ENCODE measurements around the gene TYW1B.
"Not testable (repeated sequence)": the region's sequence is repeated elsewhere in the genome, so short reads cannot be mapped to it uniquely, and the experiment has no call there.

TYW1B gene

DNA sequence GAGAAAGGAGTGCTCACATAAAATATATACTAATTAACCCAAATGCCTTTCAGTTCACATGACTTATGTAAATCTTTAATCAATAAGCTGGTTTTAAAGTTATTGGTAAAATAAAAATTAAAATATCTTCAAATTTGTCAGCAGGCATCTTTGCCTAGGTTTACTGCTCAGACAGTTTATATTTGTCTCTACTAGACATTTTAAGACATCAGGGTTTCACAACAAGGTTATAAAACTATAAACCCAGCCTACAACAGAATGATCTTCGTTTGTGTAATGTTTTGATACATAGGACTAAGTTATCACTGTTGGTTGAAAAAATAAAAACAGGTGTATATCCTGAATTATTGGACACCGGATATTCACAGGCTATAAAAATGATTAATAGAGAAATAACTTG is 67.4 kb downstream of the TYW1B start:
- H3K27me3 ChIP-seq: no peaks in the 10 kb centered on the region
- H3K4me1 ChIP-seq: no peaks in the 10 kb centered on the region
- TF ChIP-seq, protein P1, sequence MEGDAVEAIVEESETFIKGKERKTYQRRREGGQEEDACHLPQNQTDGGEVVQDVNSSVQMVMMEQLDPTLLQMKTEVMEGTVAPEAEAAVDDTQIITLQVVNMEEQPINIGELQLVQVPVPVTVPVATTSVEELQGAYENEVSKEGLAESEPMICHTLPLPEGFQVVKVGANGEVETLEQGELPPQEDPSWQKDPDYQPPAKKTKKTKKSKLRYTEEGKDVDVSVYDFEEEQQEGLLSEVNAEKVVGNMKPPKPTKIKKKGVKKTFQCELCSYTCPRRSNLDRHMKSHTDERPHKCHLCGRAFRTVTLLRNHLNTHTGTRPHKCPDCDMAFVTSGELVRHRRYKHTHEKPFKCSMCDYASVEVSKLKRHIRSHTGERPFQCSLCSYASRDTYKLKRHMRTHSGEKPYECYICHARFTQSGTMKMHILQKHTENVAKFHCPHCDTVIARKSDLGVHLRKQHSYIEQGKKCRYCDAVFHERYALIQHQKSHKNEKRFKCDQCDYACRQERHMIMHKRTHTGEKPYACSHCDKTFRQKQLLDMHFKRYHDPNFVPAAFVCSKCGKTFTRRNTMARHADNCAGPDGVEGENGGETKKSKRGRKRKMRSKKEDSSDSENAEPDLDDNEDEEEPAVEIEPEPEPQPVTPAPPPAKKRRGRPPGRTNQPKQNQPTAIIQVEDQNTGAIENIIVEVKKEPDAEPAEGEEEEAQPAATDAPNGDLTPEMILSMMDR (IDR thresholded peaks at IDR 0.05): no peak
- no peak for DNase-seq
- H3K36me3 ChIP-seq: peaks cover 0 to 22% (median 17%) of the 10 kb centered on the region in 3 donors
- H3K4me3 ChIP-seq: no peak overlapping the region
- H3K27ac ChIP-seq: no peak overlapping the region
- intact Hi-C loops (cut with DNase I; ENCODE audit: low total_unique reads): no loop called here
- H3K9me3 ChIP-seq: peaks cover 0 to 17% (median 0%) of the 10 kb centered on the region in 3 donors

DNA sequence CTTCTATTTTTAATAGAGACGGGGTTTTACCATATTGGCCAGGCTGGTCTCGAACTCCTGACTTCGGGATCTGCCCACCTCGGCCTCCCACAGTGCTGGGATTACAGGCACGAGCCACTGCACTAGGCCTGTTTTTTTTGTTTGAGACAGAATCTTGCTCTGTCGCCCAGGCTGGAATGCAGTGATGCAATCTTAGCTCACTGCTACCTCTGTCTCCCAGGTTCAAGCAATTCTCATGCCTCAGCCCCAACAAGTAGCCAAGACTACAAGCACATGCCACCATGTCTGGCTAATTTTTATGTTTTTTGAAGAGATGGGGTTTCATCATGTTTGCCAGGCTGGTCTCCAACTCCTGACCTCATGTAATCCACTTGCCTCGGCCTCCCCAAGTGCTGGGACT is 73.7 kb downstream of the TYW1B start:
- DNase-seq: no peak
- Histone ChIP-seq H3K4me1 (no peaks in the 10 kb centered on the region), H3K27ac (no peak overlapping the region), H3K27me3 (no peaks in the 10 kb centered on the region), H3K4me3 (no peak overlapping the region), H3K9me3 (no peaks in the 10 kb centered on the region), H3K36me3 (peaks cover 0 to 4% (median 3%) of the 10 kb centered on the region in 3 donors)
- intact Hi-C loops (cut with DNase I; ENCODE audit: low total_unique reads): no loop called here
- TF ChIP-seq, protein P1 (IDR thresholded peaks at IDR 0.05): no peak

DNA sequence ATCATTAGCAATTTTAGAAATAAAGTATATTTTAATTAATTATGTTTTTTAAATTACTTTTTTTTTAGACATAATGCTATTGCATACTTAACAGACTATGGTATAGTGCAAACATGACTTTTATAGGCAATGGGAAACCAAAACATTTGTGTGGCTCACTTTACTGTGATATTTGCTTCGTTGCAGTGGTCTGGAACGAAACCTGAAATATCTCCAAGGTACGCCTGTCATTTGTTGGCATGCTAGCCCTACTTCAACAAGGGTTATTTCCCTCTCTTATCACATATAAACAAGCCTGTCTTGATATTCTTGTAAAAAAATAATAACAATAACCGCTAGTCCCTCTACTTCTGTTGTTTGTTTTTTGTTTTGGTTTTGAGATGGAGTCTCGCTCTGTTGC is 74.2 kb downstream of the TYW1B start:
- no peaks in the 10 kb centered on the region for H3K27me3 ChIP-seq
- no peak for DNase-seq
- TF ChIP-seq, protein P1 (IDR thresholded peaks at IDR 0.05): no peak
- H3K4me1 ChIP-seq: no peaks in the 10 kb centered on the region
- H3K27ac ChIP-seq: no peak overlapping the region
- H3K9me3 ChIP-seq: no peaks in the 10 kb centered on the region
- no peak overlapping the region for H3K4me3 ChIP-seq
- intact Hi-C loops (cut with DNase I; ENCODE audit: low total_unique reads): no loop called here
- H3K36me3 ChIP-seq: peaks cover 0 to 1% (median 0%) of the 10 kb centered on the region in 3 donors

DNA sequence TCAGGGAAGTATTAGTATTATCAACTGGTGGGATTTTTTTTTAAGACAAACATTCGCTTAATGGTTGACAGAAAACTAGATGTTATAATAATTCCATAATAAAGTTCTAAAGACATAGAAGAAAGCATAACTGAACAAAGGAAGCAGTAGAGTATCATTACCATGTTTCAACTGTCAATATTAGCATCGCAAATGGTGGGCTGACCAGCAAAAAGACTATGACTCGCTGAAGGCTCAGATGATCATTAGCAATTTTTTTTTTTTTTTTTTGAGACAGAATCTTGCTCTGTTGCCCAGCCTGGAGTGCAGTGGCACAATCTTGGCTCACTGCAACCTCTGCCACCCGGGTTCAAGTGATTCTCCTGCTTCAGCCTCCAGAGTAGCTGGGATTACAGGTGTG is 74.8 kb downstream of the TYW1B start:
- DNase-seq; H3K4me3 ChIP-seq; H3K9me3 ChIP-seq; H3K36me3 ChIP-seq; H3K27me3 ChIP-seq; intact Hi-C loops (cut with DNase I; ENCODE audit: low total_unique reads); H3K4me1 ChIP-seq; H3K27ac ChIP-seq: not testable (repeated sequence)

DNA sequence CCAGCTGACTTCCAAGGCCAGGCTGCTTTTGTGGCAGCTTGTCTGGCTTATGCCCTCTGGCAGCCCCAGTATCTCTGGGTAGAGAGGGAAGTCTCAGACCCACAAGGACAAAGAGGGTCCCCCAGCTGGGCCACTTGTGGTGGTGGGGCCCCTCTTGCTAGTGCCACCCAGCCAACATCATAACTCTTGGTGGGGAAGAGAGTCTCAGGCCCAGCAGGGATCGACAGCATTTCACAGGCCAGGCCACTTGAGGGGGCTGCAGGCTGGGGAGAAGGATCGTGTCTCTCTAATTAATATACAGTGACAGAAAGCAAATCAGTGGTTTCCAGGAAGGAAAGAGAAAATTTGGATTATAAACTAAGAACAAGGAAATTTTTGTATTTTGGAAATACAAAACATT is 76.0 kb downstream of the TYW1B start:
- intact Hi-C loops (cut with DNase I; ENCODE audit: low total_unique reads): no loop called here
- DNase-seq: no peak
- Histone ChIP-seq H3K9me3 (no peaks in the 10 kb centered on the region), H3K27ac (no peak overlapping the region), H3K27me3 (no peaks in the 10 kb centered on the region), H3K36me3 (no peaks in the 10 kb centered on the region), H3K4me1 (no peaks in the 10 kb centered on the region), H3K4me3 (no peak overlapping the region)
- TF ChIP-seq, protein P1 (IDR thresholded peaks at IDR 0.05): no peak

DNA sequence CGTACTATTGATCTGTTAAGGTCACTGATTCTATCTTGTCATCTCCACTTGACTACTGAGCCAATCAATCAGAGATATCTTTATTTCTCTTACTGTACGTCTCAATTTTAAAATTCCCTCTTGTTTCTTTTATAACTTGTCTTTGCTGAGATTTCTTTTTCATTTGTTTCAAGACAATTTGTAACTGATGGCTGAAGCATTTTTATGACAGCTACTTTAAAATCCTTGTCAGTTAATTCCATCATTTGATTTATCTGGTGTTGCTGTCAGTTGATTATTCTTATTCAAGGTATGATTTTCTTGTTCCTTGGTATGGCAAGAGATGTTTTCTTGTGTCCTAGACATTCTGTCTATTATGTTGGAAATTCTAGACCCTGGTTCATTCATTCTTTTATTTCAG is 76.6 kb downstream of the TYW1B start:
- TF ChIP-seq, protein P1 (IDR thresholded peaks at IDR 0.05): no peak
- no peak overlapping the region for H3K27ac ChIP-seq
- H3K4me1 ChIP-seq: no peaks in the 10 kb centered on the region
- intact Hi-C loops (cut with DNase I; ENCODE audit: low total_unique reads): no loop called here
- no peaks in the 10 kb centered on the region for H3K27me3 ChIP-seq
- no peak for DNase-seq
- no peaks in the 10 kb centered on the region for H3K9me3 ChIP-seq
- H3K36me3 ChIP-seq: no peaks in the 10 kb centered on the region
- H3K4me3 ChIP-seq: no peak overlapping the region

DNA sequence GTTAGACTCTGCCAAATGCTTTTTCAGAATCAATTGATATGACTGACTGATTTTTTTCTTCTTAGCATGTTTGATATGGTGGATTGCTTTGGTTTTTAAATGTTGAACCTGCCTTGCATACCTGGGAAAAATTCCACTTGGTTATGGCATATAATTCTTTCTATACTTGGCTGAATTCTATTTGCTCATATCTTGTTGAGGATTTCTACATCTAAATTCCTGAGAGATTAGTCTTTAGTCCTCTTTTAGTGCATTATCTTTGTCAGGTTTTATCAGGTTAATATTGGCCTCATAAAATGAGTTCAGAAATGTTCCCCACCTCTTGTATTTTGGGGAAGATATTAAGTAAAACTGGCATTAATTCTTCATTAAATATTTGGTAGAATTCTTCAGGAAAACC is 79.4 kb downstream of the TYW1B start:
- DNase-seq; H3K27ac ChIP-seq; intact Hi-C loops (cut with DNase I; ENCODE audit: low total_unique reads); H3K36me3 ChIP-seq; H3K27me3 ChIP-seq; H3K9me3 ChIP-seq; H3K4me3 ChIP-seq; H3K4me1 ChIP-seq: not testable (repeated sequence)

DNA sequence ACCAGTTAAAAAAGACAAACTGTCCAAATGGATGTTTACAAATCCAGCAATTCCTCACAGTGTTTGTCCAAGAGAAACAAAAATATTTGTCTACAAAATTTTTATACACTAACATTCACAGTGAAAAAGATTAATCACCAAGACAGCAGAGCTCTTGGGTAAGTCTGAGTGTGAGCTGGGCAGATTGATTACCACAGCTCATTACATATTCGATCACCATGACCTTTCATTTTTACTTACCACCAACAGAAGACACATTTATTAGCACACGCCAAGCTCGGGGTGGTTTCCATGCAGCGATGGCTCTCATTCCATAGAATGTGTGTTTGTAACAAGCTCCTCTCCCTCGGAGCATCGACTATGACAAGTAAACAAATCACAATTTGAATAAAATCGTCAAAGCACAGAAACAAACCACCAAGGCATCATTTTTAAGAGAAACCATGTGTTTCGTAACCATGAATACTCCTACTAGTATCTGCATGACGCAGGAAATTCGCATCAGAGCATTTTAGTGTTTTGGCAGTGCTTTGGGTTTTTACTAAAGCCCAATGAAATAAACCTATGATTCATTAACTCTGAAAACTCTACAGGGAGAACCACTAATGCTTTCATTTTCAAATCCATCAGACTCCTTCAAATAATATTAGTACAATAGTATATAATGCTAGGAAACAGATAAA is 83.6 kb downstream of the TYW1B start:
- H3K27ac ChIP-seq; H3K4me3 ChIP-seq; H3K27me3 ChIP-seq; intact Hi-C loops (cut with DNase I; ENCODE audit: low total_unique reads); H3K4me1 ChIP-seq; DNase-seq; H3K9me3 ChIP-seq: not testable (repeated sequence)
- H3K36me3 ChIP-seq: peaks cover 0 to 24% (median 15%) of the 10 kb centered on the region in 3 donors

DNA sequence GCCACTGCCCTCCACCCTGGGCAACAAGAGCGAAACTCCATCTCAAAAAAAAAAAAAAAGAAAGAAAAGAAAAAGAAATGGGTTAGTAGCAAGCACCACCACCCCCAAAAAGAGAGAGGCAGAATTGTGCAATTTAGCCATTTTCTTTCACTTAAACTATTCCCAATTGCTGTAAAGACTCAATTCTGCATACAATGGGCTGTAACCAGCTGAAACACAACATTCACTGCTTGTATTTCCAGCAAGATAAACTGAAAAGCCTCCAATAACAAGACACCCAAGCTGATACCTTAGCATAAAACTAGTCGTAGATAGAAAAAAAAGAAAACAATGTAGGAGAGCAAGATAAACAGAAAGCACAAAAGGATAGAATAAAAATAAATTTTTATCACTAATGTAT is 84.2 kb downstream of the TYW1B start:
- DNase-seq: not testable (repeated sequence)

More for the DNA sequence above, 84.2 kb downstream of the TYW1B start:
- peaks cover 0 to 29% (median 15%) of the 10 kb centered on the region in 3 donors for H3K36me3 ChIP-seq
- intact Hi-C loops (cut with DNase I; ENCODE audit: low total_unique reads); H3K4me3 ChIP-seq; H3K4me1 ChIP-seq; H3K27ac ChIP-seq; H3K9me3 ChIP-seq; H3K27me3 ChIP-seq: not testable (repeated sequence)

Data from tibial artery (tissue), 4 donors.